Epithelial cell of proximal tubule (primary cell): Measurements from ENCODE around the gene LY6G5B. TPM values are rescaled to one million over a fixed set of nuclear protein-coding genes. Genes with fewer than 3 reads are reported as not detected.

Source experiments
- DNase-seq: peaks from one replicate; pipeline ENCODE4 v3.0.0-alpha.2; 2011; ENCODE audit warnings: low read depth
- H3K4me3 ChIP-seq: 2 replicates; pipeline ENCODE4 v1.5.1; 2011; ENCODE audit warnings: low read depth, mild to moderate bottlenecking, low read length
- total RNA-seq: library from RNA; depleted of rRNA; stranded (reverse); fragments of >200 nt; gene quantifications from 2 replicates; pipeline ENCODE4 v1.2.3, GENCODE V29; 2015
- TF ChIP-seq, protein P1 (sequence below): conservative IDR thresholded peaks from 2 replicates; pipeline ENCODE4 v1.5.1; 2012; ENCODE audit warnings: low read depth, mild to moderate bottlenecking, low read length

The LY6G5B gene
- total RNA-seq, 1 donor from 2014 or later = 4.0 TPM

- H3K4me3 ChIP-seq = no peak overlapping the region
- TF ChIP-seq, protein P1, sequence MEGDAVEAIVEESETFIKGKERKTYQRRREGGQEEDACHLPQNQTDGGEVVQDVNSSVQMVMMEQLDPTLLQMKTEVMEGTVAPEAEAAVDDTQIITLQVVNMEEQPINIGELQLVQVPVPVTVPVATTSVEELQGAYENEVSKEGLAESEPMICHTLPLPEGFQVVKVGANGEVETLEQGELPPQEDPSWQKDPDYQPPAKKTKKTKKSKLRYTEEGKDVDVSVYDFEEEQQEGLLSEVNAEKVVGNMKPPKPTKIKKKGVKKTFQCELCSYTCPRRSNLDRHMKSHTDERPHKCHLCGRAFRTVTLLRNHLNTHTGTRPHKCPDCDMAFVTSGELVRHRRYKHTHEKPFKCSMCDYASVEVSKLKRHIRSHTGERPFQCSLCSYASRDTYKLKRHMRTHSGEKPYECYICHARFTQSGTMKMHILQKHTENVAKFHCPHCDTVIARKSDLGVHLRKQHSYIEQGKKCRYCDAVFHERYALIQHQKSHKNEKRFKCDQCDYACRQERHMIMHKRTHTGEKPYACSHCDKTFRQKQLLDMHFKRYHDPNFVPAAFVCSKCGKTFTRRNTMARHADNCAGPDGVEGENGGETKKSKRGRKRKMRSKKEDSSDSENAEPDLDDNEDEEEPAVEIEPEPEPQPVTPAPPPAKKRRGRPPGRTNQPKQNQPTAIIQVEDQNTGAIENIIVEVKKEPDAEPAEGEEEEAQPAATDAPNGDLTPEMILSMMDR = no peak
- no peak for DNase-seq
Observed at GRCh38 chr6:31686483-31686882, 16.7 kb downstream of the LY6G5B start.

GRCh38 chr6:31687321-31687720, 17.5 kb downstream of the LY6G5B start:
- DNase-seq = no peak
- TF ChIP-seq, protein P1 = no peak
- H3K4me3 ChIP-seq = no peak overlapping the region

GRCh38 chr6:31687860-31688693, 18.3 kb downstream of the LY6G5B start:
- no peak for DNase-seq
- no peak overlapping the region for H3K4me3 ChIP-seq
- TF ChIP-seq, protein P1 = no peak

DNA sequence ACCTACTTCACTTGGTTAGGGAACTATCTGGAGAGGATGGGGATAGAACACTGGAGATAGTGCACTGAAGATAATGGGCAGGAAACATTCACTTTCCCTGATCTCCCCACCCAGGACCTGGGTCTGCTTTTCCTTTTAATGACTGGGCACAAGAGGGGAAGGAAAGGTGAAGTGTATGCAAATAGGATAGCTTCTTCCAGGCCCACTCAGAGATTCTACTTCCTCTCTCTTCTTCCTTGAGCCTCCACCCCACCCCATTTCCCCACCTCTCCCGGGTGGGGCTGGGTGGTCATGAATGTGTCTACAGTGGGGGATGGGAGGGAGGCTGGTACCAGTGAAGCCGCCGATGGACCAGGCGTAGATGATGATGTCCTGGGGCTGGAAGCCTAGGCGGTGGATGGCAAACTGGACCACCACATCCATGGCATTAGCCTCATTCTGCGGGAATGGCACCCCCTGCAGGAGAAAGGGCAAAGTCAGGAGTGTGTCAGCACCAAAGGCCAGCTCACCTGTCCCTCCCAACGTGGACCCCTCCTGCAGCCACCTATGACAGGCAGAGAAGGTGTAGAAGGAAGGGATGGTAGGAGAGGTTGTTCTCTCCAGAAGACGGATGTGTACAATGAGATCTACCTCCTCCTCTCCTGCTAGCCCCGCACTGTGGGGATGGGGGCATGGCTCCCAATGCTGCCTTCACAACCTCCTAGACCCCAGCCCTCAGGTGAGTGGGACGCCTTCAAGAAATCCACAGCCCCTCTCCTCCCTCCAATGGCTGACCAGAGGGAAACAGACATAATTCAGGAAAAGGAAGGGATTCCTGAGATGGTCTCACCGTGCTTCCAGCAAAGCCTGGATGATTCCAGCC, 19.7 kb downstream of the LY6G5B start:
- TF ChIP-seq, protein P1 = peak; percentile 67
- no peak for DNase-seq
- no peak overlapping the region for H3K4me3 ChIP-seq

DNA sequence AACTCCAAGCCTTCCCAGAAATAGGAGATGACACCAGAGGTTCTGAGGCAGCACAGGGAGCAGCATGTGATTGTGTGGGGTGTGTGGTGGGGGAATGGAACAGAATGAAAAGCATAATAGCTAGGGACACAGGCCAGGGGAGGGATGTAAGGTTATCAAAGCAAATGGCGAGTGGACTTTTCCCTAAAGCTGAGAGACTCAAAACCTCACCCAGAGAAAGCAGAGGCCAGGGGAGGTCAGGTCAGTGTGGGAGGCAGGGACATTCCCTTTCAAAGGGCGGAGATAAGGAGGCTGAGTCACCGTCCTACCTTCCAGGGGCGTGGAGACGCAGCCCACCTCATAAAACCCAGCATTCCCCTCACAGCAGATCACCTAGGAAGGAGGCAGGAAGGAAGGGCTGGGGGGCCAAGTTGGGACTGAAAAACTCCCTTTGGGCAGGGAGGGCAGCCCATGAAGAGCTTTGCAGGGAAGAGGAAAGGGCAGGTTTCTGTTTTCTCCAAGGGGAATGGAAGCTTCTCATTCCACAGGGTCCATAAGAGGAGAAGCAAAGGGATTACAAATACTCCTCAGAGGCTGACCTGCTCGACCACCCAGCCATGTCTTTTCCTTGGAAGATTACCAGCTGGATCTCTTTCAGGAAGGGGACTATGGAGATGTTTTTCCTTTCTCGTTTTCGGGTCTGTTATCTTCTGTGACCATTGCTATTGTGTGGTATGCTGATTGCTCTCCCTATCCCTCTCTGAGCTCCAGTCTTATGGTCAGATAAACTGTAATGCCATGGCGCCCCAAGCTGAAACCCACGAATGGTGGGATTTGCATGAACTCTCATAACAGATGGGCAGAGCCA, 20.7 kb downstream of the LY6G5B start:
- H3K4me3 ChIP-seq = no peak overlapping the region
- TF ChIP-seq, protein P1 = no peak
- no peak for DNase-seq

DNA sequence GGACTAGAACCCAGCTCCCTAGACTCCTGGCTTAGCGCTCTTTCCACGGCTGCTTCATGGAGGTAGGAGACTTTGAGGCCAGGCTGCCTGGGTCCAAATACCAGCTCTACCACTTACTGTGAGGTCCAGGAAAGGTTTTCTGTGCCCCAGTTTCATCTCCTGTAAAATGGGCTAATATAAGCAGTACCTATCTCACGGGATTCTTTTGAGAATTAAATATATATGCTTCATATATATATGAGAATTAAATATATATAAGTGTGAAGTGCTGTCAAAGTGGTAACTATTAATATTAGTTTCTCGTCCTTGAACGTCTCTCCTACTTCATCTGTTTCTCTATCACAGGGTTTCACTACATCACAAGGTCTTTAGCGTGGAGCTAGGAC, 21.3 kb downstream of the LY6G5B start:
- H3K4me3 ChIP-seq = no peak overlapping the region
- DNase-seq = no peak
- TF ChIP-seq, protein P1 = no peak
